ENCODE data around the gene B4GALNT4.
"Not testable (repeated sequence)": the region's sequence is repeated elsewhere in the genome, so short reads cannot be mapped to it uniquely, and the experiment has no call there.

The B4GALNT4 gene

DNA sequence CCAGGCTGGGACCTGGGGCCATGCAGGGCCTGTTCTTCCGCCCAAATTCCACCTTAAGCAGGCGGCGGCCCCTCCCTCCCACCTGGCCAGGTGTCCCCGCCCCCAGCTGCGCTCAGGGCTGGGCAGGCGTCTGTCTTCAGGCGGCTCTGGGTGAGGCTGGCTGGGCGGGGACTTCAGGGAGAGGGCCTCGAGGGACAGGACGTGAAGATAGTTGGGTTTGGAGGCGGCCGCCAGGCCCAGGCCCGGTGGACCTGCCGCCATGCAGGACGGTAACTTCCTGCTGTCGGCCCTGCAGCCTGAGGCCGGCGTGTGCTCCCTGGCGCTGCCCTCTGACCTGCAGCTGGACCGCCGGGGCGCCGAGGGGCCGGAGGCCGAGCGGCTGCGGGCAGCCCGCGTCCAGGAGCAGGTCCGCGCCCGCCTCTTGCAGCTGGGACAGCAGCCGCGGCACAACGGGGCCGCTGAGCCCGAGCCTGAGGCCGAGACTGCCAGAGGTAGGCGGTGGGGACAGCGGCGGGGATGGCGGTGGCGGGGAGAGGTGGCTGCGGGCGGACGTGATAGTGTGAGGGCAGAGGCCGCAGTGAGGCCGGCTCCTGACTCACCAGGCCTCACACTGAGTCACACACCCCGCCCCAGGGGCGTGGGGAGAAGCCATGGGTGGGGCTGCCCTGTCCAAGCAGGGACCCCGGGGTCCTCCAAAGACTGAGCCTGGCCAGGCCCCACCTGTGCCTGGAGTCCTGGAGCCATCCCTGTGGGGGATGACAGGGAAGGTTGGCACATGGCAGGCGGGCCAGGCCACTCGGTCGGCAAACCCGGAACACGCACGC, 24.9 kb downstream of the B4GALNT4 start, which contains the start of gene PKP3:
TSS of gene PKP3 (plus strand) at position 176 of the 824 bp plus-strand sequence. CDS start at position 260, 84 bp downstream.
- no peak for DNase-seq

DNA sequence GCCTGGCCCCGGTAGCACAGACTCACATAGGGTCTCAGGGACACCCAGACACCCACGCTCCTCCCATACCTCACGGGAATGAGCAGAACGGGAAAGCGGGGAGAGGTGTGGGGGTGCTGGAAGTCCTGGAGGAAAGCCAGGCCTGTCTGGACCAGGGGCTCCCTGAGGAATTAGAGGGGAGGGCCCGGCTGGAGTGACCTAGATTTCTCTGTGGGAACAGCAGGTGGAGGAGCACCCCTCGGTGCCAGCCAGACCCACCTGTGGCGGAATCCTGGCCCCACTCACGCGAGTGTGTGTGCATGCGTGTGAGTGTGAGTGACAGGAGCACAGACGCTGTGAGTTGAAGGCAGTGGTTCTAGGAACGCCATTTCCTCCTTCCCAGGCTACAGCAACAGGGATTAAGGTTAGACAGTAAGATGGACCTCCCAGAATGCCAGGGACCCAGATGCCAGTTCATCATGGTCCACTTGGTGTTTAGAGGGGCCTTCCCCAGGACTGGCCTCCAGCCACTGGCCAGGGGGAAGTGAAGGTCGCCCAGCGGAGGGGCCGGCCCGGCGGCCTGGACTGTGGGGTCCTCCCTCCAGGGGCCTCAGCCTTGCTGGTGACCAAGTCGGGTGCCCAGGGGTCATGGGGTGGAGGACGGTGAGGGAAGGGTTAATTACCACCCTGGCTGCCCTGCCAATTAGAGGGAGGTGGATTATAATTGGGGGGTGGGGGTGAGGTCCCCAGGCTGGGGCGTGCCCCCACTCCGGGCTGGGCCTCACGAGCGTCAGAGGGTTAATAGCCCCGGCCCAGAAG, 25.8 kb downstream of the B4GALNT4 start:
- no peak for DNase-seq

DNA sequence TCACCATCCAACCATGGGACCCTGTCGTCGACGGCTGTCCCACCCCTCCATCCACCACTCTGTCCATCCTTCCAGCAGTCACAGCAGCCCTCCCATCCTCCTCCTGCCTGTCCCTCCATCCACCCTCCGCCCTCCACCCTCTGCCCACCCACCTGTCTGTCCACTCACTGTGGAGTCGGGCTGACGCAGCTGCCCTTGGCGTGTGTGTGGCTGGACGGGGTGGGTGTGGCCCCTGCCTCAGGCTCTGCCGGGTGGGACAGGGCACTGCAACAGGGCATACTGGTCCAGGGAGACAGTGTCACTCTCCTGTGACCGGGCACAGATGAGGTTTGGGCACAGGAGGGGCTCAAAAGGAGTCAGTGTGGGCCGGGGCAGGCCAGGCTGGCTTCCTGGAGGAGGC, 26.6 kb downstream of the B4GALNT4 start:
- DNase-seq, result no peak

DNA sequence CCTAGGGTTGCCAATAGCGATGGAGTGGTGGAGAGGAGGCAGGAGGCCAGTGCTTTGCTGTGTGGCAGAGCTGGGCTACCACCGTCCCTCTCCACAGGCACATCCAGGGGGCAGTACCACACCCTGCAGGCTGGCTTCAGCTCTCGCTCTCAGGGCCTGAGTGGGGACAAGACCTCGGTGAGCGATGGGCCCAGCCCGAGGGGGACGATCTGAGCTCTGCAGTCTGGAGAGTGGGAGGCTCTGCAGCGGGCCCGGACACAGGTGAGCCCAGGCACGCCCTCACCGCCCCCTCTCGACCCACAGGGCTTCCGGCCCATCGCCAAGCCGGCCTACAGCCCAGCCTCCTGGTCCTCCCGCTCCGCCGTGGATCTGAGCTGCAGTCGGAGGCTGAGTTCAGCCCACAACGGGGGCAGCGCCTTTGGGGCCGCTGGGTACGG, 27.2 kb downstream of the B4GALNT4 start:
- DNase-seq, result no peak

DNA sequence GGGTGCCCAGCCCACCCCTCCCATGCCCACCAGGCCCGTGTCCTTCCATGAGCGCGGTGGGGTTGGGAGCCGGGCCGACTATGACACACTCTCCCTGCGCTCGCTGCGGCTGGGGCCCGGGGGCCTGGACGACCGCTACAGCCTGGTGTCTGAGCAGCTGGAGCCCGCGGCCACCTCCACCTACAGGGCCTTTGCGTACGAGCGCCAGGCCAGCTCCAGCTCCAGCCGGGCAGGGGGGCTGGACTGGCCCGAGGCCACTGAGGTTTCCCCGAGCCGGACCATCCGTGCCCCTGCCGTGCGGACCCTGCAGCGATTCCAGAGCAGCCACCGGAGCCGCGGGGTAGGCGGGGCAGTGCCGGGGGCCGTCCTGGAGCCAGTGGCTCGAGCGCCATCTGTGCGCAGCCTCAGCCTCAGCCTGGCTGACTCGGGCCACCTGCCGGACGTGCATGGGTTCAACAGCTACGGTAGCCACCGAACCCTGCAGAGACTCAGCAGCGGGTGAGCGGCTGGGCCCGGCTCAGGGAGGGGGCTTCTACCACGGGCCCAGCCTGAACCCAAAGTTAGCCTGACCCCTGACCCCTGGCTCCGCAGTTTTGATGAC, 27.7 kb downstream of the B4GALNT4 start:
- DNase-seq, result peak; percentile 30

DNA sequence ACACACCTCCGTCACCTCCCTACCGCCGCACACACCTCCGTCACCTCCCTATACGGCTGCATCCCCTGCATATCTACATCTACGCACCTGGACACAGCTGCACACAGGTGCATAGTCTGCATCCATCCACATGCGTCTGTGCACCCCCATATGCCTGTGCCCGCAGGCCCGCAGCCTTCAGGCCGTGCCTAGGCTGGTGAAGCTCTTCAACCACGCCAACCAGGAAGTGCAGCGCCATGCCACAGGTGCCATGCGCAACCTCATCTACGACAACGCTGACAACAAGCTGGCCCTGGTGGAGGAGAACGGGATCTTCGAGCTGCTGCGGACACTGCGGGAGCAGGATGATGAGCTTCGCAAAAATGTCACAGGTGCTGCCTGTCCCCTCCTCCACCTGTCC, 29.5 kb downstream of the B4GALNT4 start:
- DNase-seq, result no peak

DNA sequence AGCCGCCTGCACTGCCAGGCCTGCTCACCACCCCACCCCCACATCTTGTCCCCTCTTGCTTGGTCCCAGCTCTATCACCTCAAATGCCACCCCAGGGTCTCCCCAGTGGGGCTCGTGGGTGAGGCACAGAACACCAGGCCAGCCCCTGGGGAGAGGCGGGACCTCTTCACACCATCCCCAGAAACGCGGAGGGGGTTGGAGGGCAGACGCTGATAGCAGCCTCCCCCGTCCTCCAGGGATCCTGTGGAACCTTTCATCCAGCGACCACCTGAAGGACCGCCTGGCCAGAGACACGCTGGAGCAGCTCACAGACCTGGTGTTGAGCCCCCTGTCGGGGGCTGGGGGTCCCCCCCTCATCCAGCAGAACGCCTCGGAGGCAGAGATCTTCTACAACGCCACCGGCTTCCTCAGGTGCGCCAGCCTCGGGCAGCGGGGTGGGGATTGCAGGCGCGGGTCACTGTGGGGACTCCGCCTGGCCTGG, 30.5 kb downstream of the B4GALNT4 start:
- DNase-seq, result no peak

DNA sequence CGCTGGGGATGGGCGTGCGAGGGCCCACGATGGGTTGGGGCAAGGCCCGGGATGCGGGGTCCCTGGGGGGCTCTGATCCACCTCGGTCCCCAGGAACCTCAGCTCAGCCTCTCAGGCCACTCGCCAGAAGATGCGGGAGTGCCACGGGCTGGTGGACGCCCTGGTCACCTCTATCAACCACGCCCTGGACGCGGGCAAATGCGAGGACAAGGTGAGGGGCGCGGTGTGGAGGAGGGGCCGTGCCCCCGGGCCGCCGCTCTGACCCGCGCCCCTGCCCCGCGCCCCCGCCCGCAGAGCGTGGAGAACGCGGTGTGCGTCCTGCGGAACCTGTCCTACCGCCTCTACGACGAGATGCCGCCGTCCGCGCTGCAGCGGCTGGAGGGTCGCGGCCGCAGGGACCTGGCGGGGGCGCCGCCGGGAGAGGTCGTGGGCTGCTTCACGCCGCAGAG, 31.0 kb downstream of the B4GALNT4 start:
- DNase-seq, result no peak

DNA sequence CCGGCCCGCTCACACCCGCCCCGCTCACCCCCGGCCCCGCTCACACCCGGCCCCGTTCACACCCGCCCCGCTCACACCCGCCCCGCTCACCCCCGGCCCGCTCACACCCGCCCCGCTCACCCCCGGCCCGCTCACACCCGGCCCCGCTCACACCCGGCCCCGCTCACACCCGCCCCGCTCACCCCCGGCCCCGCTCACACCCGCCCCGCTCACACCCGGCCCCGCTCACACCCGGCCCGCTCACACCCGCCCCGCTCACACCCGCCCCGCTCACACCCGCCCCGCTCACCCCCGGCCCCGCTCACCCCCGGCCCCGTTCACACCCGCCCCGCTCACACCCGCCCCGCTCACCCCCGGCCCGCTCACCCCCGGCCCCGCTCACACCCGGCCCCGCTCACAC, 31.9 kb downstream of the B4GALNT4 start:
- not testable (repeated sequence) for DNase-seq

DNA sequence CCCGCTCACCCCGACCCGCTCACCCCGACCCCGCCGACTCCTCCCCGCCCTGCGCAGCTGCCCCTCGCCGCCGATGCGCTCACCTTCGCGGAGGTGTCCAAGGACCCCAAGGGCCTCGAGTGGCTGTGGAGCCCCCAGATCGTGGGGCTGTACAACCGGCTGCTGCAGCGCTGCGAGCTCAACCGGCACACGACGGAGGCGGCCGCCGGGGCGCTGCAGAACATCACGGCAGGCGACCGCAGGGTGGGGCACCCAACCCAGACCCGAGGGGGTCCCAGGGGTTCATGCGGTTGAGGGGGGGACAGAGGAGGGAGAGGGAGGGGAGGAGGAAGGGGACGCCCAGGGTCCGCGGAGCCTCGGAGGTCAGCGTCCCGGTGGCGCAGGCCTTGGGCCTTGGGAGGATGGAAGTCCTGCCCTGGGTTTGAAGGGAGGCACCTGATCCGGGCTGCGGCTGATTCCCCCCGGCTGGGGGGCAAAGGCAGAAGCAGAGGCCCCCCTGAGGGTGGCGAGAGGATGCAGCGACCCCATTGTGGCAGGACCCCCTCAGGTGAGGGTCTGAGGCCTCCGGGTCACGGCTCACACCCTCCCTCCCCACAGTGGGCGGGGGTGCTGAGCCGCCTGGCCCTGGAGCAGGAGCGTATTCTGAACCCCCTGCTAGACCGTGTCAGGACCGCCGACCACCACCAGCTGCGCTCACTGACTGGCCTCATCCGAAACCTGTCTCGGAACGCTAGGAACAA, 33.9 kb downstream of the B4GALNT4 start:
- DNase-seq, result no peak

DNA sequence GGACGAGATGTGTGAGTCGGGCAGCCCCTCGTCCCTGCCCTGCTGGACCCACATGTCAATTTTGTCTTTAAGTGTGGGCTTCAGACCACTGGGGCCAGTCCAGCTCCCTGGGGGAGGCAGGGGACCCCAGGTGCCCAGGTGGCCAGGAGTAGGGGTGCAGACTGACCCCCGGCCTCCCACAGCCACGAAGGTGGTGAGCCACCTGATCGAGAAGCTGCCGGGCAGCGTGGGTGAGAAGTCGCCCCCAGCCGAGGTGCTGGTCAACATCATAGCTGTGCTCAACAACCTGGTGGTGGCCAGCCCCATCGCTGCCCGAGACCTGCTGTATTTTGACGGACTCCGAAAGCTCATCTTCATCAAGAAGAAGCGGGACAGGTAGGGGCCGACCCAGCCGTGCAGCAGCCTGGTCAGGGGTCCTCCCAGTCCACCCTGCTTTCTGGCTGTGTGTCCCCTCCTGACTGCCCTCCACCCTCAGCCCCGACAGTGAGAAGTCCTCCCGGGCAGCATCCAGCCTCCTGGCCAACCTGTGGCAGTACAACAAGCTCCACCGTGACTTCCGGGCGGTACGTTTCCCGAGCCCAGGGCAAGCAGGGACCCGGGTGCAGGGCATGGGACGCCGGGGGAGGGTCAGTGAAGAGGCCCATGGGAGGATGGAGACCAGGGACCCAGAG, 34.6 kb downstream of the B4GALNT4 start:
- no peak for DNase-seq

DNA sequence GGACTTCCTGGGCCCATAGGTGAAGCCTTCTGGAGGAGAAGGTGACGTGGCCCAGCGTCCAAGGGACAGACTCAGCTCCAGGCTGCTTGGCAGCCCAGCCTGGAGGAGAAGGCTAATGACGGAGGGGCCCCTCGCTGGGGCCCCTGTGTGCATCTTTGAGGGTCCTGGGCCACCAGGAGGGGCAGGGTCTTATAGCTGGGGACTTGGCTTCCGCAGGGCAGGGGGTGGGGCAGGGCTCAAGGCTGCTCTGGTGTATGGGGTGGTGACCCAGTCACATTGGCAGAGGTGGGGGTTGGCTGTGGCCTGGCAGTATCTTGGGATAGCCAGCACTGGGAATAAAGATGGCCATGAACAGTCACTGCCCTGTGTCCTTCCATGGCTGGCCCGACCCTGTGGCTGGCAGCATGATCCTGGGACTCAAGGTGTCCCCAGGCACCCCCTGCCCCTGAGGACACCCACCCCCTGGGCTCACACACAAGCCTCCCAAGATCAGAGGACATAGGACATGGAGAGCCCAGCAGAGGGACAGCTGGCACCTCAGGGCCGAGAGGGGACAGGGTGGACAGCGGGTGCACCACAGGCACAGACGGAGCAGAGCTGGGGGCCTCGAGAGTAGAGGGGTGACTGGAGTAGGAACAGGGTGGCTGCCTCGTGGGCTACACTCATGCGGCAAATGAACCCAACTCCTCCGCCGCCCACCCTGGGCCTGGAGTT, 35.4 kb downstream of the B4GALNT4 start:
- no peak for DNase-seq

DNA sequence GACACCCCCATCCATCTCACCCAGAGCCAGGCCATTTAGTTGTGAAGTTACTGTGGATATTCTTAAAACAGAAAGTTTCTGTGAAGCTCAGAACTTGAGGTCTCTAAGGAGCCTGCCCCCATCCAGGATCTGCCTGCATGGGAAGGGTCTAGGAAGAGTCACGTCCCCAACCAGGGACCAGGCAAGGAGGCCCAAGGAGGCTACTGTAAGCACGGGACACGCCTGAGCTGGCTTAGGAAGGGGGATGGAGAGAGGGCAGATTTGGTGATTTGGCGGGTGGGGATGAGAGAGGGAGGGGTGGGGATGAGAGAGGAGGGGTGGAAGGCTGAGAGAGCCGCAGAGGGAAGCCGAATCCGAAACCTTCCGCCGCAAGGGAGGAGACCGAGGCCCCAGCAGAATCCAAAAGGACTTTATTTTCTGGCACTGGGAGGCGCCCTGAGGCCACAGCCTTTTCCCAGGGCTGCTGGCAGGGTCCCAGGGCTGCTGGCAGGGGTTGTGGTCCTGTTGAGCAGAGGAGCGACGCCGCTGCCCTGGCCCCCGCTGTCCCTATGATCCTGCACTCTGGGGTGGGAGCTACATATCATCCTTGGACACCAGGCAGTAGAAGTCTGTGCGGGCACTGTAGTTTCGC, 36.1 kb downstream of the B4GALNT4 start:
- DNase-seq, result no peak

DNA sequence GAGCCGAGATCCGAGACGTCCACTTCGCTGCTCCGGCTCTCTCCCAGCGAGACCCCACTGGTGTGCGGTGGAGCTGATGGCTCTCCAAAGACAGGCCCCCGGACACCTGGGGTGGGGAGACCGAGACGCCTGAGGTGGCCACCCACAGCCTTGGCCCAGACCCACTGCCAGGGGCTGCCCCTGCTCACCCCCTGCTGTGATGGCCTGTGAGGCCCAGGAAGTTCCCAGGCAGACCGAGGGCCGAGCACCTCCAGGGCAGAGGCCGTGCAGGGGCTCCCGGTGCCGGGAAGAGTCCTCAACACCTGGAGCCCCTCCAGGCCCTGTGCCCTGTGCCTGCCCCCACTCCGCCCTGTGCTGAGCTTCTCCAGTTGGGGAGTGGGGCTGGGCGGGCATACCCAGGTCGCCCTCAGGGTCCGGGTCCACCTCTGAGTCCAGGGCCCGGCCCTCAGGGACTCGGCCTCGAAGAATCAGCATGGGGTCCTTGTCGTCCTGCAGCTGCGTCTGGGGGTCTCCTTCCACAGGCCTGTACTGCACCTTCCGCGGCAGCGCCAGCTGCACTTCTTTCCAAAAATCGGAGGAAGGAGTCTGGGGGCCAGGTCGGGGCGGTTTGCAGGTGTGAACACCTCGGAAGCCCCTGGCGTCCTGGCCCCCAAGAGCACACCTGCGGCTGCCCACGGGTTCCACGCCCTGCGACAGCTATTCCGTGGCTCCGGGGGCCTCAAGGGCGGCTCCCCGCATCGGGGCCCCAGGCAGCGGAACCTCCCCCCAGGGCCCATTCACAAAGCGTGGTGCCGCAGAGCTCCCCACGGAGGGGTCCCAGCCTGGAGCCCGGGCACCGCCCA, 36.9 kb downstream of the B4GALNT4 start:
- no peak for DNase-seq

DNA sequence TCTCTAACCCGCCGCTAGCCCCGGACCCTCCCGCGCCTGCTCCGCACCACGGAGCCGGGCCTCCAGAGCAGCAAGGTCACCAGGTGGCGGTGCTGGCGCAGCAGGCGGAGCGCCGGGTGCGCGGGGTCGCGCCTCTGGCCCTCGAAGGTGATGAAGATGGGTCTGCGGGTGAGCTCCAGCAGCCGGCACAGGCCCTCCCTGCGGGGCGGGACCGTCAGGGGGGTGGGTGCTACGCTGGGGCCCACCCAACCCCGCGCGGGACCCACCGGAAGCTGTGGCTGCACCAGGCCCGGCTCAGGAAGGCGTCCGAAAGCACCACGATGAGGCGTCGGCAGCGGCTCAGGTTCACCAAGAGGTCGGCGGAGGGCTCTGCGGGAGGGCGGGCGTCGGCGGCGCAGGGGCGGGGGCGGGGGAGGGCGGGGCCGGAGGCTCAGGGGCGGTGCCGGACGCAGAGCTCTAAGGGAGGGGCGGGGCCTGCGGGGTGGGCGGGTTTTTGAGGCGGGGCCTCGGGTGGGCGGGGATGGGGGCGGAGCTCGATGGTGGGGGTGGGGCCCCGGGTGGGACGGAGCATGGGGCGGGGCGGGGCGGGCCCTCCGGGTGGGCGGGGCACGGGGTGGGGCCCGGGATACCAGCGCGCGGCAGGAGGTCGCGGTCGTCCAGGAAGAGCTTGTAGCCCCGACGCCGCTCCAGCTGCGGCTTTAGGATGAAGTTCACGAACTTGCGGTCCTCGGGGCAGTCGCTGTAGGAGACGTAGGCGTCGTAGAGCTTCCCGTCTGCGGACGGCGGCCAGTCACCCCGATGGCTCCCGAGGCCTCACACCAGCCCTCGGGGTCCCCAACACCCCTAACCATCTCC, 37.7 kb downstream of the B4GALNT4 start:
- no peak for DNase-seq

DNA sequence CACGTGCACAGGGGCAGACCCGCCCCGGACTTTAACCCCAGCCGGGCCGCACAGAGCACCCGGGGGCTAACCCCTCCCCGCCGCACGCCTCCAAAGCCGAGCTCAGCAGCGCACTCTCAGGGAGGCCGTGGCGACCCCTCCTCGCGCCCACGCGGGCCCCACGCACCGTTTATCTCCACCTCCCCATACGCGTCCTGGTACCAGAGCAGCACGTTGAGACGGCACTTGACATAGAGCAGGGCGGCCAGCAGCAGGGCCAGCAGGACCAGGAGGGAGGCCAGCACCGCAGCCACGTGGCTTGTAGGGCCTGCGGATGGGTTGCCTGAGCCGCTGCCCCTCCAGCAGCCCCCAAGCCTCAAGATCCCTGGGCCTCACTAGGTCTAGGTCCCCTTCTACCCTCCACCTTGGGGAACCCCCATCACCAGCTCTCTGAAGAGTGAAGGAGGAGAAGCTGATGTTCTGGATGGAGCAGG, 38.4 kb downstream of the B4GALNT4 start:
- DNase-seq, result no peak

DNA sequence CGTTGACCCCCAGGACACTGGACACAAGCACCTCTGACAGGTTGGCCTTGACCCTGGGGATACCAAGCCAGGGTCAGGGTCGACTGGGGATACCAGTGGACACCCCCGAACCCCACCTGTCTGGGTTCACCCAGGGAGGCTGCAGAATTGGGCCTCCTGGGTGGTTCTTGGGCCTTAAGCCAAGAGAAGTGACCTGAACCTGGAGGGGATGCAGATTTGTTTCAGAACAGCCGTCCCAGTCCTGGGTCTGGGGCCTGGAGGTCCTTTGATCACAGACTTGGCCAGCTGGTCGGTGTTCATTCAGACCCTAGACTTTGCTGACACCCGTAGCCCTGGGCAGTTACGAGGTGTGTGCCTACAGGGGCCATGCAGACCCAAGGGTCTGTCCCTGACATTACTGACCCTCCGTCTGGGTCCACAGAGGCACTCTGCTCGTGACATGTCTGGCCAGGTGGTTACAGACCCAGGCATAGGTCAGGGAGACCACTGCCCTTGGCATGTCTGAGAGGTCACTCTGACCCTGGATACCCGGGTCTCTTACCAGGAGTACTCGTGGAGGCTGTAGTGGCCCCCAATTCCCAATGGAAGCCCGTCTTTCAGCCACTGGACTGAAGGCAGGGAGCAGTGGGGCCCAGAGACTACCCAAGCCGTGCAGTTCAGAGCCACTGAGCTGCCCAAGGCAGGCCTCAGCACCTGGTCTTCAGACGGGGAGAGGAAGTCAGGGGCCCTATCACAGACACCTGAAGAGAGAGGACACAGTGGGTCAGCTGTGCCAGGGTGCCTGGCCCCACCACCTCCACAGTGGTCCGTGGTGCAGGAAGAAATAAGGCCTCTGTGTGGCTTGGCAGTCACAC, 39.1 kb downstream of the B4GALNT4 start:
- no peak for DNase-seq

Data from amniotic stem cell (primary cell).